B cell (primary cell): ENCODE measurements around the gene CRYM. TPM values are rescaled to one million over a fixed set of nuclear protein-coding genes. Genes with fewer than 3 reads are reported as not detected.

ENCODE experiments used
- ATAC-seq: fragments of 200-7000 bp; cut with Tn5 transposase; one replicate; pipeline ENCODE4 v1.10.0; 2021; ENCODE audit warnings: low read depth, mild to moderate bottlenecking, moderate number of reproducible peaks, moderate library complexity
- CTCF ChIA-PET: fragments of 350-600 bp; sonication (Branson Sonifier 250); formaldehyde crosslinking; loops from one replicate; lab custom pipeline; 2021; ENCODE audit warnings: antibody characterized with exemption, inconsistent platforms; lab: Charles Lee
- POLR2A ChIA-PET: fragments of 350-600 bp; sonication (Branson Sonifier 250); formaldehyde crosslinking; loops from one replicate; lab custom pipeline; 2021; ENCODE audit warnings: antibody characterized with exemption; lab: Charles Lee
- DNase-seq: peaks from one replicate; pipeline ENCODE4 v3.0.0; 2013
- H2AFZ ChIP-seq: 2 replicates; pipeline ENCODE4 v1.6.1; 2012; ENCODE audit warnings: mild to moderate bottlenecking, low read depth, low read length; ENCODE audit not compliant: insufficient read depth, poor library complexity, severe bottlenecking
- H3K27ac ChIP-seq, 2 donors: 1 replicate in 1 of 2; 2 replicates in 1 of 2; pipeline ENCODE4 v1.5.1; 2012 to 2013; ENCODE audit warnings: low read length in 2 of 2, mild to moderate bottlenecking in 2 of 2, moderate library complexity in 1 of 2
- H3K27me3 ChIP-seq, 4 experiments: fragments of 200-600 bp in 1 of 4; sonication (generic) in 1 of 4; replicated peaks in 1 of 4; 1 replicate in 2 of 4; 2 replicates in 2 of 4; pipeline versions ENCODE4 v1.6.1 to v1.7.0; 2013 to 2016; ENCODE audit warnings: low read length in 3 of 4, mild to moderate bottlenecking in 2 of 4, mixed read lengths in 1 of 4, moderate library complexity in 1 of 4; ENCODE audit not compliant: insufficient read depth in 4 of 4, control insufficient read depth in 3 of 4; ENCODE audit errors: control extremely low read depth in 1 of 4
- H3K36me3 ChIP-seq, 2 experiments: replicated peaks in 1 of 2; 1 replicate in 1 of 2; 2 replicates in 1 of 2; pipeline versions ENCODE4 v1.6.1 to v1.7.1; 2013; ENCODE audit warnings: low read length in 1 of 2; ENCODE audit not compliant: insufficient read depth in 2 of 2, control insufficient read depth in 1 of 2; ENCODE audit errors: control extremely low read depth in 1 of 2, extremely low read depth in 1 of 2
- H3K4me1 ChIP-seq, 2 donors: fragments of 200-600 bp in 1 of 2; sonication (generic) in 1 of 2; 1 replicate in 1 of 2; 2 replicates in 1 of 2; pipeline versions ENCODE4 v1.5.1 to v1.6.1; 2013 to 2017; ENCODE audit warnings: low read length in 2 of 2; ENCODE audit not compliant: control insufficient read depth in 2 of 2, insufficient read depth in 2 of 2
- H3K4me2 ChIP-seq: replicated peaks from 2 replicates; pipeline ENCODE3; 2012; ENCODE audit warnings: mild to moderate bottlenecking, low read depth, low read length; ENCODE audit not compliant: poor library complexity, severe bottlenecking
- H3K4me3 ChIP-seq, 5 experiments: fragments of 200-600 bp in 1 of 5; sonication (generic) in 1 of 5; 1 replicate in 3 of 5; 2 replicates in 2 of 5; pipeline versions ENCODE4 v1.5.1 to v1.7.0; 2011 to 2016; ENCODE audit warnings: low read length in 4 of 5, mild to moderate bottlenecking in 4 of 5, low read depth in 2 of 5, control low read depth in 1 of 5, moderate library complexity in 1 of 5; ENCODE audit not compliant: insufficient read depth in 1 of 5; ENCODE audit errors: control extremely low read depth in 1 of 5, extremely low read depth in 1 of 5
- H3K79me2 ChIP-seq: fragments of 200-600 bp; sonication (generic); one replicate; pipeline ENCODE4 v1.6.0; 2016; ENCODE audit warnings: low read length; ENCODE audit not compliant: control insufficient read depth, insufficient read depth
- H3K9ac ChIP-seq: fragments of 200-600 bp; sonication (generic); 2 replicates; pipeline ENCODE4 v1.6.1; 2017; ENCODE audit warnings: mild to moderate bottlenecking, low read length, moderate library complexity
- H3K9me3 ChIP-seq, 3 donors: one replicate each; pipeline versions ENCODE4 v1.6.1 to v1.7.1; 2013; ENCODE audit warnings: low read length in 2 of 3; ENCODE audit not compliant: control insufficient read depth in 2 of 3, insufficient read depth in 1 of 3; ENCODE audit errors: control extremely low read depth in 1 of 3
- H4K20me1 ChIP-seq: 2 replicates; pipeline ENCODE4 v1.6.0; 2012; ENCODE audit warnings: mild to moderate bottlenecking, low read length; ENCODE audit not compliant: insufficient read depth, control insufficient read depth, poor library complexity, severe bottlenecking
- H3K27ac Mint-ChIP-seq: one replicate; pipeline ENCODE4 v1.8.0; 2021; ENCODE audit warnings: mixed read lengths
- H3K27me3 Mint-ChIP-seq: one replicate; pipeline ENCODE4 v1.8.0; 2021; ENCODE audit warnings: mixed read lengths
- H3K4me1 Mint-ChIP-seq: one replicate; pipeline ENCODE4 v1.8.0; 2021; ENCODE audit warnings: mixed read lengths
- H3K4me3 Mint-ChIP-seq: one replicate; pipeline ENCODE4 v1.8.0; 2021; ENCODE audit warnings: mixed read lengths
- H3K9me3 Mint-ChIP-seq: one replicate; pipeline ENCODE4 v1.8.0; 2022; ENCODE audit warnings: mixed read lengths; ENCODE audit not compliant: insufficient read depth
- EZH2 ChIP-seq: IDR thresholded peaks from 2 replicates; pipeline ENCODE4 v1.6.1; 2012; ENCODE audit warnings: borderline replicate concordance, low read depth, mild to moderate bottlenecking, moderate library complexity, low read length; ENCODE audit not compliant: insufficient read depth, poor library complexity, severe bottlenecking
- WGBS: methylation state at CpG from one replicate; pipeline ENCODE4 v1.1.5; 2013; ENCODE audit warnings: missing lambda C conversion rate; ENCODE audit not compliant: insufficient coverage; 5-methylcytosine and 5-hydroxymethylcytosine counted together
- intact Hi-C: fragments of 100-400 bp; cut with micrococcal nuclease; formaldehyde crosslinking; loops from one replicate; pipeline ENCODE4 v1.10.0; 2022
- polyA plus RNA-seq: library from polyadenylated mRNA; depleted of rRNA; stranded (reverse); fragments of >200 nt; gene quantifications from 2 replicates; pipeline ENCODE4 v1.2.3, GENCODE V29; 2012
- total RNA-seq, 2 donors: library from RNA; stranded (reverse); fragments of 120-200 nt in 1 of 2; gene quantifications; 1 replicate in 1 of 2; 2 replicates in 1 of 2; pipeline versions ENCODE4 v1.2.3 to v1.2.4, GENCODE V29; 2013 to 2022
- TF ChIP-seq, protein P1 (sequence below): fragments of 200-600 bp; IDR thresholded peaks from one replicate; pipeline ENCODE4 v1.8.0; 2022; ENCODE audit warnings: antibody characterized with exemption, mild to moderate bottlenecking

CRYM gene
- total and polyA plus RNA-seq, 2 donors (not counting 1 experiment from before 2014, with no cell fraction given), result 3.3 to 8.2 TPM

DNA sequence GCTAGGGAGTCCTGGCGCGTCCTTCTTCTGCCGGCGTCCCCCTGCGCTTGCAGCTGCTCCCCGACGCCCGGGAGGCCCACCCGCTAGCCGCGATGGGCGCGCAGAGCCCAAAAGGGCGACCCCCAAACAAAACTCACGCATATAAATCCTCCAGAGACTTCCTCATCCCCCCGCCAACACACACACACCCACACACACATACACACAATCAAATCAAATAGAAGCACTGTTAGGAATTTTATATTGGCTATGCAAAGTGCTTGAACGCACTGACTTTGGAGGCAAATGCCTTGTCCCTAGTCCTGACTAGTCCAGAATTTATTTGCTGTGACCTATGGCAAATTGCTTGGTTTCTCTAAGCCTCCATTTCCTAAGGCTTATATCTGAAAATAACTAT lies 23.8 kb upstream of the CRYM start:
- H3K27me3 ChIP-seq, result no peaks in the 10 kb centered on the region
- no peaks in the 10 kb centered on the region for H3K9me3 ChIP-seq
- intact Hi-C loops, result loop anchor here (1.0 to 10.0 kb wide), 4 partner anchors 20 to 253 kb away; no protein-coding TSS in a partner anchor
- H3K27ac Mint-ChIP-seq, result peak overlapping the region; percentile 18
- H3K9me3 Mint-ChIP-seq, result no peaks in the 10 kb centered on the region
- H3K4me3 Mint-ChIP-seq, result peak overlapping the region; percentile 97
- under 1% methylated on average over 13 of the region's 17 CpGs for WGBS
- peak overlapping the region; percentile 93 for H2AFZ ChIP-seq
- no peaks in the 10 kb centered on the region for H4K20me1 ChIP-seq
- no peak for ATAC-seq
- H3K4me2 ChIP-seq, result peak overlapping the region; percentile 99
- peak overlapping the region; percentile 70 for H3K9ac ChIP-seq
- ChIA-PET CTCF (interaction anchor here (0.9 to 2.3 kb wide), 7 partner anchors 10 to 113 kb away, joined by 3 to 25 read pairs (median 7); partner anchors contain the start of gene CRYM), POLR2A (no interaction called here)
- no peaks in the 10 kb centered on the region for H3K79me2 ChIP-seq
- no peaks in the 10 kb centered on the region for H3K36me3 ChIP-seq
- TF ChIP-seq EZH2, result no peak
- TF ChIP-seq, protein P1, sequence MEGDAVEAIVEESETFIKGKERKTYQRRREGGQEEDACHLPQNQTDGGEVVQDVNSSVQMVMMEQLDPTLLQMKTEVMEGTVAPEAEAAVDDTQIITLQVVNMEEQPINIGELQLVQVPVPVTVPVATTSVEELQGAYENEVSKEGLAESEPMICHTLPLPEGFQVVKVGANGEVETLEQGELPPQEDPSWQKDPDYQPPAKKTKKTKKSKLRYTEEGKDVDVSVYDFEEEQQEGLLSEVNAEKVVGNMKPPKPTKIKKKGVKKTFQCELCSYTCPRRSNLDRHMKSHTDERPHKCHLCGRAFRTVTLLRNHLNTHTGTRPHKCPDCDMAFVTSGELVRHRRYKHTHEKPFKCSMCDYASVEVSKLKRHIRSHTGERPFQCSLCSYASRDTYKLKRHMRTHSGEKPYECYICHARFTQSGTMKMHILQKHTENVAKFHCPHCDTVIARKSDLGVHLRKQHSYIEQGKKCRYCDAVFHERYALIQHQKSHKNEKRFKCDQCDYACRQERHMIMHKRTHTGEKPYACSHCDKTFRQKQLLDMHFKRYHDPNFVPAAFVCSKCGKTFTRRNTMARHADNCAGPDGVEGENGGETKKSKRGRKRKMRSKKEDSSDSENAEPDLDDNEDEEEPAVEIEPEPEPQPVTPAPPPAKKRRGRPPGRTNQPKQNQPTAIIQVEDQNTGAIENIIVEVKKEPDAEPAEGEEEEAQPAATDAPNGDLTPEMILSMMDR, result no peak
- no peak for DNase-seq
- no peaks in the 10 kb centered on the region for H3K27me3 Mint-ChIP-seq
- peaks cover 28% of the 10 kb centered on the region for H3K4me1 Mint-ChIP-seq
- H3K27ac ChIP-seq, result peak overlapping the region in 1 of 2 donors; percentile 35
- peak overlapping the region; percentile 51 to 85 (median 65) for H3K4me3 ChIP-seq
- H3K4me1 ChIP-seq, result peaks cover 12 to 26% of the 10 kb centered on the region in 2 donors

GRCh38 chr16:21301168-21301894 lies 23.2 kb upstream of the CRYM start:
- Histone ChIP-seq H3K9ac (peak overlapping the region; percentile 70), H3K27ac (peak overlapping the region in 1 of 2 donors; percentile 35), H2AFZ (peak overlapping the region; percentile 93), H3K4me1 (peaks cover 12 to 26% of the 10 kb centered on the region in 2 donors), H3K36me3 (no peaks in the 10 kb centered on the region), H4K20me1 (no peaks in the 10 kb centered on the region), H3K27me3 (no peaks in the 10 kb centered on the region), H3K79me2 (no peaks in the 10 kb centered on the region), H3K4me3 (peak overlapping the region; percentile 51 to 85 (median 65)), H3K9me3 (no peaks in the 10 kb centered on the region), H3K4me2 (peak overlapping the region; percentile 99)
- ATAC-seq (peak; percentile 80), DNase-seq (peak; percentile 76)
- WGBS, result under 1% methylated on average over 60 of the region's 60 CpGs
- Mint-ChIP-seq H3K9me3 (no peaks in the 10 kb centered on the region), H3K4me1 (peaks cover 28% of the 10 kb centered on the region), H3K27ac (peak overlapping the region; percentile 86), H3K4me3 (peak overlapping the region; percentile 97), H3K27me3 (no peaks in the 10 kb centered on the region)
- ChIA-PET CTCF (interaction anchor here (0.9 to 2.3 kb wide), 18 partner anchors 10 to 450 kb away, joined by 3 to 25 read pairs (median 4); partner anchors contain the start of gene CRYM), POLR2A (interaction anchor here (0.6 to 1.4 kb wide), 5 partner anchors 18 to 401 kb away, joined by 4 to 8 read pairs (median 5); partner anchors contain the start of genes DCUN1D3, LDAF1 and LYRM1)
- TF ChIP-seq EZH2, result no peak
- TF ChIP-seq, protein P1, result peak; percentile 35
- intact Hi-C loops, result loop anchor here (1.0 to 10.0 kb wide), 3 partner anchors 59 to 253 kb away; no protein-coding TSS in a partner anchor
